Muscle of arm (tissue), 12 donors: ENCODE results near the gene GRAMD4. TPM values are rescaled to one million over a fixed set of nuclear protein-coding genes. Genes with fewer than 3 reads are reported as not detected.

Experiments
- DNase-seq: peaks from one replicate; pipeline ENCODE4 v3.0.0-alpha.2; 2013
- polyA plus RNA-seq, 12 donors: library from polyadenylated mRNA; unstranded; fragments of 120-200 nt; gene quantifications; one replicate each; pipeline ENCODE4 v1.2.1, GENCODE V29; 2013; ENCODE audit not compliant: insufficient read length in 12 of 12

GRAMD4 gene
- polyA plus RNA-seq, 12 donors: 11.0 to 93.7 (median 14.9) TPM

GRCh38 chr22:46687460-46687859 is 67.3 kb downstream of the GRAMD4 start:
- no peak for DNase-seq

- DNase-seq: no peak
Measured at GRCh38 chr22:46688949-46689348, 68.8 kb downstream of the GRAMD4 start.

- DNase-seq: no peak
Measured at GRCh38 chr22:46690146-46690545, 70.0 kb downstream of the GRAMD4 start.

GRCh38 chr22:46691571-46691970 is 71.4 kb downstream of the GRAMD4 start:
- DNase-seq: no peak

- no peak for DNase-seq
Measured at GRCh38 chr22:46693634-46694415, 73.6 kb downstream of the GRAMD4 start.

- DNase-seq: no peak
Measured at GRCh38 chr22:46694416-46695170, 74.4 kb downstream of the GRAMD4 start.

- no peak for DNase-seq
Measured at GRCh38 chr22:46695346-46696228, 75.4 kb downstream of the GRAMD4 start.

- no peak for DNase-seq
Measured at GRCh38 chr22:46696229-46696518, 76.0 kb downstream of the GRAMD4 start.

GRCh38 chr22:46696614-46697013 is 76.4 kb downstream of the GRAMD4 start:
- DNase-seq: no peak

GRCh38 chr22:46697811-46698515 is 77.8 kb downstream of the GRAMD4 start:
- no peak for DNase-seq

GRCh38 chr22:46699091-46699490 is 78.9 kb downstream of the GRAMD4 start:
- no peak for DNase-seq

- no peak for DNase-seq
Measured at GRCh38 chr22:46701262-46701661, 81.1 kb downstream of the GRAMD4 start.

GRCh38 chr22:46703171-46703995 is 83.2 kb downstream of the GRAMD4 start:
- no peak for DNase-seq

- DNase-seq: no peak
Measured at GRCh38 chr22:46703996-46704370, 83.8 kb downstream of the GRAMD4 start.

GRCh38 chr22:46706060-46706459 is 85.9 kb downstream of the GRAMD4 start:
- no peak for DNase-seq

GRCh38 chr22:46707305-46707704 is 87.1 kb downstream of the GRAMD4 start:
- no peak for DNase-seq

GRCh38 chr22:46707827-46708570 is 87.8 kb downstream of the GRAMD4 start:
- DNase-seq: no peak

GRCh38 chr22:46708766-46709330 is 88.7 kb downstream of the GRAMD4 start:
- DNase-seq: no peak

- DNase-seq: no peak
Measured at GRCh38 chr22:46710806-46711205, 90.6 kb downstream of the GRAMD4 start.

- DNase-seq: no peak
Measured at GRCh38 chr22:46712288-46712687, 92.1 kb downstream of the GRAMD4 start.
